ENCODE measurements around the gene ZNF205. TPM values are rescaled to one million over a fixed set of nuclear protein-coding genes. Genes with fewer than 3 reads are reported as not detected.

The ZNF205 gene
- total and polyA plus RNA-seq, 8 donors = 0.87 to 27.5 (median 12.9) TPM

DNA sequence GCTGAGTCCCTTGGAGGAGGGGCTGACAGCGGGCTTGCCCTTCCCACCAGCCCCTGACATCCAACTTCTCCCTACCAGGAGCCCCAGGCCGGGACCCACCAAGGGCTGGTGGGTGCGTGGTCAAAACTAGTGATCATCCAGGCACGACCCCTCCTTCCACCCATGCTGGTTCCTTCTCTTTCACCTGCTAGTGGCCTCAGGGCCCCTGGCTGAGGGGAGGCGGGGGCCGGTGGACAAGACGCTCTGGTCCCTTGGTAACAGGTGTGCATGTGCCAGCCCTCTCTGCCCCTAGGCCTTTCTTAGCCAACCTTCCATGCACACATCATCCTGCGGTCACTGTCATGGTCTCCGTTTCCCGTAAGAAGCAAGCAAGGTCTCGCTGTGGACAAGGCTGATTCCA is 30.8 kb downstream of the ZNF205 start:
- intact Hi-C loops (cut with DNase I; ENCODE audit: low total_unique reads) = no loop called here
- peaks cover 24 to 51% (median 48%) of the 10 kb centered on the region in 4 donors for H3K36me3 ChIP-seq

DNA sequence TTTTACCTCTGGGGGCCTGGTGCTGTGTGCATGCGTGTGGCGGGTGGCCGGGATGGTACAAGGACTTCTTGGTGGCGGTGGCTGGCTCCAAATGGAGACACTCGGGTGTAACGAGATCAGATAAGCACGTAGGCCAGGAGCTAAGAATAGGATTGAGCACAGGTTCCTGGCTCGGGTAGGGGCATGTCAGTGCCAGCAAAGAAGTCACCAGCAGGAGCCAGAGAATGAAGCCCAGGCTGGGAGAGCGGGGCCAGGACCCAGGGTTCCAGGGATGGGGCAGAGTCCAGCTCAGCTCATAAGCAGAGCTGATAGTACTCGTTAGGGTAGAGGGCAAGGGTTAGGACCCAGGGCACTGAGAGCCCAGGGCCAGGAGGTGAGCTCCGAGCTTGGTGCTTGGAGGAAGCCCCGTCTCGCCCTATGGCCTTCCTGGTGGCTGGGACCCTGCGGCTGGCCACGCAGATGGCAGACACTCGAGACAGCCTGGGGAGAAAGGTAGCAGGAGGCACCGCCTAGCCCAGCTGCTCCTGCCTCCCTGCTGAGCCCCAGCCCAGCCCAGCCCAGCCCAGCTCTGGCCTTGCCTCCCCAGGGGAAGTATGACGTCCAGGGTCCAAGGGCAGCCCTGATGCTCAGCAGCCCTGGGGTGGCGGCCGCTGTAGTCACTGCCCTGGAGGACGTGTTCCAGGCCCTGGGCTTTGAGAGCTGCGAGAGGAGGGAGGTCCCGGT is 31.4 kb downstream of the ZNF205 start:
- no peak overlapping the region for H3K4me3 ChIP-seq
- H3K4me1 ChIP-seq = no peaks in the 10 kb centered on the region
- H3K27me3 ChIP-seq = no peaks in the 10 kb centered on the region
- no peak overlapping the region for H3K27ac ChIP-seq
- peaks cover 21 to 46% (median 43%) of the 10 kb centered on the region in 4 donors for H3K36me3 ChIP-seq
- WGBS, 5 donors = 56 to 72% (median 68%) methylated on average over 16 to 23 of the region's 23 CpGs
- DNase-seq = no peak
- TF ChIP-seq POLR2AphosphoS5 (IDR thresholded peaks at IDR 0.05) (no peak), EP300 (IDR thresholded peaks at IDR 0.05) (no peak), POLR2A (IDR thresholded peaks at IDR 0.05) (no peak)
- TF ChIP-seq, protein P1, sequence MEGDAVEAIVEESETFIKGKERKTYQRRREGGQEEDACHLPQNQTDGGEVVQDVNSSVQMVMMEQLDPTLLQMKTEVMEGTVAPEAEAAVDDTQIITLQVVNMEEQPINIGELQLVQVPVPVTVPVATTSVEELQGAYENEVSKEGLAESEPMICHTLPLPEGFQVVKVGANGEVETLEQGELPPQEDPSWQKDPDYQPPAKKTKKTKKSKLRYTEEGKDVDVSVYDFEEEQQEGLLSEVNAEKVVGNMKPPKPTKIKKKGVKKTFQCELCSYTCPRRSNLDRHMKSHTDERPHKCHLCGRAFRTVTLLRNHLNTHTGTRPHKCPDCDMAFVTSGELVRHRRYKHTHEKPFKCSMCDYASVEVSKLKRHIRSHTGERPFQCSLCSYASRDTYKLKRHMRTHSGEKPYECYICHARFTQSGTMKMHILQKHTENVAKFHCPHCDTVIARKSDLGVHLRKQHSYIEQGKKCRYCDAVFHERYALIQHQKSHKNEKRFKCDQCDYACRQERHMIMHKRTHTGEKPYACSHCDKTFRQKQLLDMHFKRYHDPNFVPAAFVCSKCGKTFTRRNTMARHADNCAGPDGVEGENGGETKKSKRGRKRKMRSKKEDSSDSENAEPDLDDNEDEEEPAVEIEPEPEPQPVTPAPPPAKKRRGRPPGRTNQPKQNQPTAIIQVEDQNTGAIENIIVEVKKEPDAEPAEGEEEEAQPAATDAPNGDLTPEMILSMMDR (IDR thresholded peaks at IDR 0.05) = no peak
- intact Hi-C loops (cut with DNase I; ENCODE audit: low total_unique reads) = no loop called here
- no peaks in the 10 kb centered on the region for H3K9me3 ChIP-seq

More for the DNA sequence above, 30.8 kb downstream of the ZNF205 start:
- no peak for DNase-seq
- Histone ChIP-seq H3K27ac (no peak overlapping the region), H3K27me3 (no peaks in the 10 kb centered on the region), H3K9me3 (no peaks in the 10 kb centered on the region), H3K4me1 (no peaks in the 10 kb centered on the region), H3K4me3 (no peak overlapping the region)
- TF ChIP-seq, protein P1 (IDR thresholded peaks at IDR 0.05) = no peak
- 88 to 96% (median 95%) methylated on average over 7 to 11 of the region's 11 CpGs for WGBS, 5 donors

DNA sequence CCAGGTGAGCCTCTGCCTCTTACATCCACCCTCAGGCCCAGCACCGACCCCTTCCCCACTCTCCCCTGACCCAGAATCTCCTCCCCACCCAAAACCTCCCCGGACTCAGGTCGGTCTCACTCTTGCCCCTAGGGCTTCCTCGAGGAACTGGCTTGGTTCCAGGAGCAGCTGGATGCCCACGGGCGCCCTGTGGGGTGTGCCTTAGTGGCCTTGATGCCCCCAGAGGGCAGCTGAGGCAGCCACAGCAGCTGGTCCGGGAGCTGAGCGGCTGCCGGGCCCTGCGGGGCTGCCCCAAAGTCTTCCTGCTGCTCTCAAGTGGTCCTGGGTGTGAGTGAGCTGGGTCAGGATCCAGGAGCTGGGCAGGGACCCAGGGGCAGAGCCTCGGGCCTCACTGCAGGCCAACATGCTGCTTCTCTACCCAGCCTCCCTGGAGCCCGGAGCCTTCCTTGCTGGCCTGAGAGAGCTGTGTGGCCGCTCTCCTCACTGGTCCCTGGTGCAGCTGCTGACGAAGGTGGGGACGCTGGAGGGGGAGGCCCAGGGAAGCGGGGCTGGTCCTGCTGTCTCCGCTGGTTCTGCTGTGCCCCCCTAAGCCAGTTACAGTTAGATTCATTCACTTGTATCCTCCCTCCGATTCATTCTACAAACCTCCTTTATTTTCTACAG is 32.1 kb downstream of the ZNF205 start:
- no peak for TF ChIP-seq POLR2A (IDR thresholded peaks at IDR 0.05)
- TF ChIP-seq POLR2AphosphoS5 (IDR thresholded peaks at IDR 0.05) = no peak
- TF ChIP-seq, protein P1 (IDR thresholded peaks at IDR 0.05) = no peak
- no peak for TF ChIP-seq EP300 (IDR thresholded peaks at IDR 0.05)
- Histone ChIP-seq H3K9me3 (no peaks in the 10 kb centered on the region), H3K36me3 (peaks cover 21 to 39% (median 36%) of the 10 kb centered on the region in 4 donors), H3K27ac (no peak overlapping the region), H3K4me3 (no peak overlapping the region), H3K4me1 (peaks cover 3 to 5% (median 4%) of the 10 kb centered on the region in 4 donors), H3K27me3 (no peaks in the 10 kb centered on the region)
- WGBS, 5 donors = 66 to 84% (median 69%) methylated on average over 6 to 18 of the region's 18 CpGs
- intact Hi-C loops (cut with DNase I; ENCODE audit: low total_unique reads) = no loop called here
- DNase-seq = no peak

DNA sequence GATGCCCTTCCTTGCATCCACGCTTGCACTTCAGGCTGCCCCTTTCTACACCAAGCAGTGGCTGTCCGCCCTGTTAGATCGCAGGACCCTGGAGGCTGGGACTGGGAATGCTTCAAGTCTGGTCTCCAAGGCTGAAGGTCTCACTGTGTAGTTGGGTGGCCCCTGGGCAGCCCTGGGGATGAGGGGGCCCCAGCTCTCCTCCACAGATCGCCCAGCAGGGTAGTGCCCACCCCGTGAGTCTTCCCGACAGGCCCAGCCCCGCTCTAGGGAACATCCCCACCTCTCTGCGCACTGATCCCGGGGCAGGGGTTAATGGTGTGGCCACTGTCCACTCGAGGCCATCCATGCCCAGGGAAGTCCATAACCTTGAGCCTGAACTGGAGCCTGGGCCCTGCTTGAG is 32.8 kb downstream of the ZNF205 start:
- H3K4me3 ChIP-seq = no peak overlapping the region
- no peak for DNase-seq
- H3K4me1 ChIP-seq = peaks cover 8 to 12% (median 11%) of the 10 kb centered on the region in 4 donors
- H3K36me3 ChIP-seq = peaks cover 21 to 32% (median 29%) of the 10 kb centered on the region in 4 donors
- TF ChIP-seq POLR2AphosphoS5 (IDR thresholded peaks at IDR 0.05) (no peak), POLR2A (IDR thresholded peaks at IDR 0.05) (no peak), EP300 (IDR thresholded peaks at IDR 0.05) (no peak)
- TF ChIP-seq, protein P1 (IDR thresholded peaks at IDR 0.05) = no peak
- no peaks in the 10 kb centered on the region for H3K27me3 ChIP-seq
- intact Hi-C loops (cut with DNase I; ENCODE audit: low total_unique reads) = no loop called here
- WGBS, 5 donors = 70 to 94% (median 86%) methylated on average over 3 to 10 of the region's 10 CpGs
- no peaks in the 10 kb centered on the region for H3K9me3 ChIP-seq
- no peak overlapping the region for H3K27ac ChIP-seq
